SHP77 treated with DMSO at 0.1 percent for 48 hours (cell line): ENCODE data around the gene WWC2.

Experiments
- DNase-seq: peaks from one replicate; lab custom pipeline; 2025; lab: John Stamatoyannopoulos, UW

WWC2 gene

GRCh38 chr4:183098723-183099536, at the start of gene WWC2:
WWC2 (plus strand) TSS chr4:183099257; CDS start chr4:183099492, 235 bp downstream.
- DNase-seq, result peak; percentile 17

- DNase-seq, result no peak
Observed at GRCh38 chr4:183053681-183054080, 45.4 kb upstream of the WWC2 start.

GRCh38 chr4:183057255-183057654, 41.8 kb upstream of the WWC2 start:
- no peak for DNase-seq

GRCh38 chr4:183059797-183060196, 39.3 kb upstream of the WWC2 start:
- DNase-seq, result no peak

DNA sequence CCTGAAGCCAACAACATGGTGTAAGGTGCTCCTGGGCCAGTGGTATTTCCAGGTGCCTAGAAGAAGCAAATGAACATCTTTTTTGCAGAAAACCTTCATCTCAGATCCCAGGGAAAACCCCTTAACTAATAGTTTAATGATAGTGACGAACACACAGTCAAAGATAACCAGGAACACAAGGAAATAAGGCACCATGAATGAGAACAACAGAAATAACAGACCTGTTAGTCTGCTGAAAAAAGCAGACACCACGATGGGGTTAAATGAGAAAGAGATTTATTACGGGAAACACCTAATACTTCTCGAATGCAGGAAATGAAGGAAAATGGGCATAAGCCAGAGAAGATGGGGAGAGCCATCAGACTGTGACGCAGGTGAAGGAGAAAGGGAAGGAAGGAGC, 30.6 kb upstream of the WWC2 start:
- DNase-seq, result no peak

DNA sequence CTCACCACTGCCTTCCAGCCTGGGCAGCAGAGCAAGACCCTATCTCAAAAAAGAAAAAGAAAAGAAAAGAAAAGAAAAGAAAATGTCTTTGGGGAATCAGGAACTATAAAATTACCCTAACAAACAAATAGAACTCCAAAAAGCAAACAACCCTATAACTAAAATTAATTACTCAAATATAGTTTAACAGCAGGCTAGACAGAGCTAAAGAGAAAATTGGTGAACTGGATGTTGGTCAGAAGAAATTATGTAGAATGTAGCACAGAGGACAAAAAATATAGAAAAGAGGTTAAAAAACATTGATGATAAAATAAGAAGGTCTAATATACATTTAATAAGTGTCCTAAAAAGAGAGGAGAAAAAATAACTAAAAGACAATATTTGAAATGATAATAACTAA, 27.8 kb upstream of the WWC2 start:
- DNase-seq, result no peak

DNA sequence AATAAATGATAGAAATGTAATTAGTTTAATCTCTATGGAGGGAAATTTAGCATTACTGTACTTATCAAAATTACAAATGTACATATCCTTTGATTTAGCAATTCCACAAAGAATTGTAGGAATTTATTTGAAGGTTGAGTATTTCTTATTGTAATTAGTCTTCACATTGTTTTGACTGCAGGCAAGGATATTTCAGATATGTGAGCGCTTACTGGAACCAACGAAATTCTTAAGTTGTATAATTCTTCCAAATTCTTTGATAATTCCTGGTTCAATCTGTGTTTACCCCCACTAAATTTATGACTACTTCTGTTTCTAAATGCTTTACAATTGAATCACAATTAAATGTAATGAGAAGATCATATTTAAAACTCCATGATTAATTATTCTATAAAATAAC, 26.9 kb upstream of the WWC2 start:
- DNase-seq, result no peak

- DNase-seq, result no peak
Observed at GRCh38 chr4:183073838-183074145, 25.3 kb upstream of the WWC2 start.

DNA sequence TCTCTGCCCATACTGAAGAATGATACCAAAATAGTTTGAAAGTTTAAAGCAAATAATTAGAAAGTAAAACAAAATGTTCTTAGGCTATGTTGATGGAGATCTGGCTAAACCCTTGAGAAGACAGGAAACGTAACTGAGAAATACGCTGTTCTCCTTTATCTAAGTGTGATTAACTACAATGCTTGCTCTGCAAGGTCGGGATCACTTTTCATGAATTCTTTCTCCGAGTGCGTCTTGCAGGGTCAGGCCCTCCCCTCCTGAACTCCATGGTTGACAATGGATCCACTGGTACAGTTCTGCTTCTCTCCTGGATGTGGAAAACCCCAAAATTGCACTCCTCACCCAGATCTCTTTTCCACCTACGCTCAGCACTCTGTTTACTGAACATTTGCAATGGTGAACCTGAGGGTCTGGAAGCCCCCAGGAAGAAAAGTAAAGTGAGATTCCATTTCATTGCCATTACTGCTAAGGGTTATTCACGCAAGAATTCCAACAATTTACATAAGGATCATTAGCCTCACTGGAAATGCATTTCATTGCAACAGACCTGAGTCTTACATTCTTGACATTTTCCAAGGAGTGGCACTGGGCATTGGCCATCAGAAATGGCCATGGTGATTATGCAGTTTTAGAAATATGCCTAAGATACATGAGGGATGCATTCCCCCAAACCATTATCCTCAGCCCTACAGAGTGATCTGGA, 24.6 kb upstream of the WWC2 start:
- no peak for DNase-seq

- DNase-seq, result no peak
Observed at GRCh38 chr4:183078634-183079033, 20.4 kb upstream of the WWC2 start.

GRCh38 chr4:183080372-183081115, 18.5 kb upstream of the WWC2 start:
- DNase-seq, result no peak

DNA sequence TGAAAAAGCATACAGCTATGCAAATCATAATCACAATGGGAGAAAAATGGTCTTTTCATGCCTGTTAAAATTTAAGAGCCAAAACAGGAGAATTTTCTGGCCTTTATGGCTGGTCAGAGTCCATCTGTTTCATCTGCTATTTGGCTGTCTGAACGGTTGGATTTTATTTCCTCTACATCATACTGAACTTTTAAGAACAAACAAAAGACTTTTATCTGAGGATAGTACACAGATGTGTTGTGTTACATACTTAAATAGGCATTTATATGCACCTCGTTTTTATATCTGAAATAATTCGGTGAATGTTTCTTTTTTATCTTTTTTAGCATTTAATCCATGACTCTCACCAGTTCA, 18.0 kb upstream of the WWC2 start:
- DNase-seq, result no peak

DNA sequence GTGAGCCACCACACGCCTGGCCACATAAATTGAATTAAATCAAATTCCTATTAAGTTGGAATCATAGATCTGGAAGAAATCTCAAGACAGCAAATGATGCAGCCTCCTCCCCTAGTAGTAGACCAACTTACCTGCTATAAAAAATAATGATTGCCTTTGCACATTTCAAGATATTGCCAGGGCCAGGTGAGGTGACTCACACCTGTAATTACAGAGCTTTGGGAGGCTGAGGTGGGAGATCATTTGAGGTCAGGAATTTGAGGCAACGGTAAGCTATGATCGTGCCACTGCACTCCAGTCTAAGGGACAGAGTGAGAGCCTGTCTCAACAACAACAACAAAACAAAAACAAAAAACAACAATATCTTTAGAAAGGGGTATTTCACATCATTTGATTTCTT, 17.0 kb upstream of the WWC2 start:
- no peak for DNase-seq

- no peak for DNase-seq
Observed at GRCh38 chr4:183094393-183095198, 4.5 kb upstream of the WWC2 start.

- no peak for DNase-seq
Observed at GRCh38 chr4:183095199-183095512, 3.9 kb upstream of the WWC2 start.

DNA sequence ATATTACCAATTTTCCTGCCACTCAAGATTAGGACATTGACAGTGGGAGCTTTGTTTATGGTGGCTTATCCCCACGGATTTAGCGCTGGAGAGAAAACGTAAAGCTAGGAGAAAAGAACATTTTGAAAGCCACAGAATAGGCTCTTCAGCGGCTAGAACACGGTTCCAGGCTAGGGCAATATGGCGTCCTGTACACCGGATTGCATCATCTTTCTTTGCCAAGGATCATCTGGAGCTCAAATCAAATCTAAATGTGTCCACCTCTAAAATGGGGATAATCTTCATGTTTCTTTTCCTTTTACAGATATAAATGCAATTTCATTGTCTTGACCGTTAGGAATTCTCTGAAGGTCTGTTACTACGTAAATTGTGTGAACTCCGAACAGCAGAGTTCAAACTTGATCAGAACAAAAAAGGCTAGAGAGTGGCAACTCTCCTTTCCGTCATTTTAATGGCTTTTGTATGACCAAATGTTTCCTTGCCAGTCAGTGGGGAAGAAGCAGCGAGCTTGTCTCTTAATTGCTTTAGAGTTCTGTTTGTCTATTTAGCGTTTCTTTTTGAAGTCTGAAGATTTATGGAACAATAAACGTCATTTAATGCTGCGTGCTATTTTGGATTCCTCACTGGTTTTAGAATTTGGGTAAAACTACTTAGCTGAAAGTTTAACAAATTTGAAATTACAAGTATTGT, 2.6 kb upstream of the WWC2 start:
- no peak for DNase-seq

DNA sequence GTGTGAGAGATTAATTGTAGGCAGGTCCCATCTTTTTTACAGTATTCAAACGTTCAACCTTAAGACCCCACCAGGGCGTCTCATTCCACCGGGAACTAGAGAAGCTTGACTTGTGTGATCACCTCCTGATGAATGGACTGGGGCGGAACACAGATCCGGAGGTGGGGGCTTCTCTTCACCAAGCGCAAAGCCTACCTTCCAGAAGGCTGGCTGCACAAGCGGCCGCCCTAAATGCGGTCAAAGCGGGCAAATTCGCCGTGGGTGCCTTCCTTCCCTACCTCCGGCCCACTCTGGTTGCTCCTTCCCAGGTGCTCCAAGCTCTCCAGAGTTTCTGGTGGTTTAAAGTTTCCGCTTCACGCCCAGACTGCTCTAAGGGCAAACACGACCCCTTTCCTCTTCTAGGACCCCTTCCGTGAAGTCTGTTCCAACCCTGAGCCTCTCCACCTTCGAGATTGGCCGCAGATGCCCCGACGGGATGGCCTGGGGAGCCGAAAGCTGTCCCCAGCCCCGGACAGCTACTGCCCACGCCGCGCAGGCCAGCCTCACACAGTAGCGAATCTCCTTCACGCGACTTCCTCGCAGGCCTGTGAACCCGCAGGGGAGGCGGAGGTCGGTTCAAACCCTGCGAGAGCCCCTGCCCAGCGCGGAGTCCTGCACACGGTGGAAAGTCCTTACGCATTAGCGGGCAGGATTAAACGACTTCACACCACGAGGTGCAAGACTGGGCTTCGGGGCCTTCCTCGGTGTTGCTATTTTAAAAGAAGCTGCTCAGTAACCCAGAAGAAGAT, 1.6 kb upstream of the WWC2 start:
- DNase-seq, result no peak

DNA sequence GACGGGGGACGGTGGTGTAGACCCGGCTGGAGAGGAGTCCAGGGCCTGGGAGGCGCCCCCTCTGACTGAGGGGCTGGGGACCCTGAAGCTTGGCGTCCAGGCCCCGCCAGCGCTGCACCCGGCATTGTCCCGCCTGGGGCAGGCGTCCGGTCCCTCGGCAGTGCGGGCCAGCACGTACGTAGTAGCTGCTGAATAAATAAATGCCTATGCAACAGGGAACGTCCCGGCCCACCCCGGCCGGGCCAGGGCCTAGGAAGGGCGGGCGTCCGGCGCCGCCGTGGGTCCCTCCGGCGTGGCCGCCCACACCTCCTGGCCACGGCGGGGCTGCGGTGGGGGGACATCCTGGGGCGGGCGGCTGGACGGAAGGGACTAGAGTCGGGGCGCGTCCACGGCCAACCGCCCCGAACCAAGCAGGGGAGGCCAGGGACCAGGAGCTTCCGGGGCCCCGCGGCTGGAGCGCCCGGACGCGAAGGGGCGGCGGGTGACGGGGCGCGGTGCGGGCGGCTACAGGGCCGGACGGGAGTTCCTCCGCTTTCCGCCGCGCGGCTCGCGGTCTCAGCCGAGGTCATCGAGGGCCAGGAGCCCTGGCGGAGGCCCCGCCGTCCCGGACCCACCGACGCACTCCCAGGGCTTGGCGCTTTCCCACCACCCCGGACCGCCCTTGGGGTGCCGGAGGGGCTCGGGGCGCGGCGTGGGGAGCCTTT, 886 bp upstream of the WWC2 start:
- DNase-seq, result no peak

DNA sequence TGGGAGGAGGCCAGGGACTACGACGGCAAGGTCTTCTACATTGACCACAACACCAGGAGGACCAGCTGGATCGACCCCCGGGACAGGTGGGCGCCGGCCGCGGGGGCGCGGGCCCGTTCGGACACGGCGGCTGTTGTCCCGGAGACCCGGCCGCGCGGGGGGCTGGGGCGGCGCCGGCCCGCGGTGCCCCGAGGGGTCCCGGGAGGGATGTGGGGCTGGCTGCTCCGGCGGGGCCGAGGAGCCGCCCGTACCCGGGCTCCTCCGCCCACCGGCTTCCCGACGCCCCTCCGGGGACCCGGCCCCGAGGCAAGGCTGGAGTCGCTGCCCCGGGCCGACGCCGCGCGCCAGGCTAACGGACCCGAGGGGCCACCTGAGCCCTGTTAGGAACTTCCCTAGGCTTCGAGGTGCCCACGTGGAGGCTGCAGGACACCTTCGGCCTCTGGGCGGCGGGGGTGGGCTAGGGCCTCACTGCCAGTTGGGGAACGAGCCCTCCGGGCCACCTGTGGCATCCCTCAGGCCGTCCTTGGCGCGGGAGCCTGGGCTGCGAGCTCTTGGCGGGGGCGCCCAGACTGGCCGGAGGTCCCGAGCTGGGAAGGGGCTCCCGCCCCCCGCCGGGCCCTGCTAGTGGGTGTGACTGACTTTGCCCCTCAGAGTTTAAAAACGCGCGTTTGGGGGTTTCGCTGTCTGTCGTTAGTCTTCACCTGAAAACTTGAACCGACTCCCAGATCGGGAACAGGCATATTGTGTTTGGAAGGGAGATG, 660 bp downstream of the WWC2 start:
- DNase-seq, result no peak

DNA sequence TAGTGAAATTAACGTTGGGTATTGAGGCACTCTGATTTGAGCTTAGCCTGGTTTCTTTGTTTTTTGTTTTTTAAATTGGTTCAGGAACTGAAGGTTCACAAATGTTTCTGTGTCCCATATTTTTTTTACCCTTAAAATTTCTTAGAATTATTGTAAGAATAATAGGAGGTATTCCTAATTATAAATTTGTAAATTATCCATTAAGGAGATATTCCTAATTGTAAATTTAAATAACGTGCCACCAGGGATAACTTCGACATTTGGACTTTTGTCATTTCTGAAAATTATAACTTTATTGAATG, 1.2 kb downstream of the WWC2 start:
- DNase-seq, result no peak
